Muscle of arm (tissue), 12 donors: ENCODE results near the gene ORAI2. TPM values are rescaled to one million over a fixed set of nuclear protein-coding genes. Genes with fewer than 3 reads are reported as not detected.

ENCODE experiments used
- DNase-seq: peaks from one replicate; pipeline ENCODE4 v3.0.0-alpha.2; 2013
- polyA plus RNA-seq, 12 donors: library from polyadenylated mRNA; unstranded; fragments of 120-200 nt; gene quantifications; one replicate each; pipeline ENCODE4 v1.2.1, GENCODE V29; 2013; ENCODE audit not compliant: insufficient read length in 12 of 12

The ORAI2 gene
- polyA plus RNA-seq, 12 donors: 6.3 to 12.2 (median 9.1) TPM; not detected in 1

GRCh38 chr7:102412548-102412947, 20.8 kb upstream of the ORAI2 start:
- no peak for DNase-seq

- no peak for DNase-seq
Measured at GRCh38 chr7:102413091-102413490, 20.3 kb upstream of the ORAI2 start.

GRCh38 chr7:102413611-102414010, 19.8 kb upstream of the ORAI2 start:
- no peak for DNase-seq

GRCh38 chr7:102415685-102416225, 17.6 kb upstream of the ORAI2 start:
- no peak for DNase-seq

- DNase-seq: no peak
Measured at GRCh38 chr7:102416406-102416805, 17.0 kb upstream of the ORAI2 start.

- DNase-seq: no peak
Measured at GRCh38 chr7:102417105-102417504, 16.3 kb upstream of the ORAI2 start.

GRCh38 chr7:102418592-102418991, 14.8 kb upstream of the ORAI2 start:
- no peak for DNase-seq

- no peak for DNase-seq
Measured at GRCh38 chr7:102421706-102422240, 11.6 kb upstream of the ORAI2 start.

- DNase-seq: no peak
Measured at GRCh38 chr7:102424129-102424551, 9.2 kb upstream of the ORAI2 start.

GRCh38 chr7:102424787-102425218, 8.6 kb upstream of the ORAI2 start:
- no peak for DNase-seq

- no peak for DNase-seq
Measured at GRCh38 chr7:102425639-102426267, 7.6 kb upstream of the ORAI2 start.

GRCh38 chr7:102426268-102427018, 6.9 kb upstream of the ORAI2 start:
- no peak for DNase-seq

- DNase-seq: no peak
Measured at GRCh38 chr7:102427019-102427405, 6.4 kb upstream of the ORAI2 start.

GRCh38 chr7:102429141-102429899, 4.1 kb upstream of the ORAI2 start:
- no peak for DNase-seq

GRCh38 chr7:102431617-102432298, 1.6 kb upstream of the ORAI2 start:
- no peak for DNase-seq

GRCh38 chr7:102432442-102433218, 745 bp upstream of the ORAI2 start:
- no peak for DNase-seq

- DNase-seq: no peak
Measured at GRCh38 chr7:102434039-102434486, 688 bp downstream of the ORAI2 start.

GRCh38 chr7:102436118-102436517, 2.7 kb downstream of the ORAI2 start:
- no peak for DNase-seq

GRCh38 chr7:102439963-102440795, 6.8 kb downstream of the ORAI2 start:
- no peak for DNase-seq
